ENCODE measurements around the gene PXMP4. TPM values are rescaled to one million over a fixed set of nuclear protein-coding genes. Genes with fewer than 3 reads are reported as not detected.

PXMP4 gene
- polyA plus RNA-seq, 1 experiment = 11.2 TPM

- H3K27me3 ChIP-seq (ENCODE audit: control insufficient read depth, insufficient read depth, low read length) = no peaks in the 10 kb centered on the region
- no peak for DNase-seq (ENCODE audit: low read depth)
- POLR2A ChIA-PET = no interaction called here
- CTCF ChIA-PET = no interaction called here
- peaks cover 12% of the 10 kb centered on the region for H3K36me3 ChIP-seq (ENCODE audit: control insufficient read depth, insufficient read depth, low read length)
- no peak overlapping the region for H3K4me3 ChIP-seq (ENCODE audit: low read depth, low read length)
- TF ChIP-seq CTCF (IDR thresholded peaks at IDR 0.05; ENCODE audit: insufficient read depth, low read depth, low read length) = no peak
Observed at GRCh38 chr20:33656783-33657703, 63.1 kb downstream of the PXMP4 start.

GRCh38 chr20:33656010-33656782 lies 63.9 kb downstream of the PXMP4 start:
- no peak for TF ChIP-seq CTCF (IDR thresholded peaks at IDR 0.05; ENCODE audit: insufficient read depth, low read depth, low read length)
- no peak for DNase-seq (ENCODE audit: low read depth)
- H3K27me3 ChIP-seq (ENCODE audit: control insufficient read depth, insufficient read depth, low read length) = no peaks in the 10 kb centered on the region
- peaks cover 12% of the 10 kb centered on the region for H3K36me3 ChIP-seq (ENCODE audit: control insufficient read depth, insufficient read depth, low read length)
- no peak overlapping the region for H3K4me3 ChIP-seq (ENCODE audit: low read depth, low read length)
- CTCF ChIA-PET = interaction anchor here (1.6 kb wide), 1 partner anchor 11 kb away, joined by 7 read pairs; the partner anchor contains the start of gene ACTL10
- POLR2A ChIA-PET = no interaction called here

GRCh38 chr20:33655164-33655563 lies 64.9 kb downstream of the PXMP4 start:
- H3K36me3 ChIP-seq (ENCODE audit: control insufficient read depth, insufficient read depth, low read length) = peaks cover 12% of the 10 kb centered on the region
- H3K4me3 ChIP-seq (ENCODE audit: low read depth, low read length) = no peak overlapping the region
- POLR2A ChIA-PET = no interaction called here
- no peak for TF ChIP-seq CTCF (IDR thresholded peaks at IDR 0.05; ENCODE audit: insufficient read depth, low read depth, low read length)
- CTCF ChIA-PET = interaction anchor here (1.2 to 2.2 kb wide), 3 partner anchors 8 to 195 kb away, joined by 3 to 18 read pairs (median 7); partner anchors contain the start of genes ACTL10 and C20orf144
- DNase-seq (ENCODE audit: low read depth) = no peak
- H3K27me3 ChIP-seq (ENCODE audit: control insufficient read depth, insufficient read depth, low read length) = no peaks in the 10 kb centered on the region

GRCh38 chr20:33654680-33655161 lies 65.4 kb downstream of the PXMP4 start:
- POLR2A ChIA-PET = no interaction called here
- CTCF ChIA-PET = interaction anchor here (1.2 to 2.2 kb wide), 4 partner anchors 9 to 194 kb away, joined by 3 to 18 read pairs (median 6); partner anchors contain the start of genes ACTL10 and C20orf144
- DNase-seq (ENCODE audit: low read depth) = no peak
- Histone ChIP-seq H3K4me3 (ENCODE audit: low read depth, low read length) (no peak overlapping the region), H3K27me3 (ENCODE audit: control insufficient read depth, insufficient read depth, low read length) (no peaks in the 10 kb centered on the region), H3K36me3 (ENCODE audit: control insufficient read depth, insufficient read depth, low read length) (peaks cover 8% of the 10 kb centered on the region)
- TF ChIP-seq CTCF (IDR thresholded peaks at IDR 0.05; ENCODE audit: insufficient read depth, low read depth, low read length) = no peak
